GDM1 (cell line): ENCODE data around the gene SCART1.
"Not testable (repeated sequence)": the region's sequence is repeated elsewhere in the genome, so short reads cannot be mapped to it uniquely, and the experiment has no call there.

ENCODE experiments used
- DNase-seq: peaks from one replicate; lab custom pipeline; 2025; lab: John Stamatoyannopoulos, UW

Gene SCART1

GRCh38 chr10:133474027-133474426 is 20.3 kb downstream of the SCART1 start:
- DNase-seq, result no peak

DNA sequence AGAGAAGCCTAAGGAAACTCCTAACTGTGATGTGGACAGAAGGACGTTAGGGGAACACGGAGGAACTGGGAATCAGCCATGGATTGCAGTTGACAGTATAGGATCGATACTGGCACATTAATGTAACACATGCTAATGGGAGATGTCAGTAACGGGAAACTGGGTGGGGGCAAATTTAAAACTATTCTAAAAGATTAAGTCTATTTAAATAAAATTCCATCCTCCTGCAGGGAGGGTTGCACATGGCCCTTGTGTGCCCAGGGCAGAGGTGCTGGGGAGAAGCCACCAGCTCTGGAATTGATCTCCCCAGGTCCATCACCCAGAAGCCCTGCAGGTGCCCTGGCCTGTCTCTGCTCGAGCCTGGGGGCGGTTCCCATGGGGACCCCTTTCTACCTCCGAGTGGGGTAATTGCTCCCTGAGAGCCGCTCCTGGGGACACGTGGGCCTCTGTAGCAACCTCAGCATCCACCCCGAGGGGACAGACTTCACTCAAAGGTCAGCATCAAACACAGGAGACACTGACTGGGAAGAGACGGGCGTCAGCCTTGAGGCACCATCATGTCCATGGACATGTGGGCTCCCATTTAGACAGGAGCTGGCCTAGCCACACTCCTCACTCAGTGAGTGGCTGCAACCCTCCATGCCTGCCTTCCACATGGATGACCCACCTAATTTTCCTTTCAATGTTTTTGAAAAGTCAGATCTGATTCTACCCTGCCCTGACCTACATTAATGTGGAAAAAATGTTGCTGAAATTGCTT is 21.1 kb downstream of the SCART1 start:
- DNase-seq, result no peak

GRCh38 chr10:133475425-133475734 is 21.6 kb downstream of the SCART1 start:
- no peak for DNase-seq

- DNase-seq, result no peak
These were observed 22.3 kb downstream of the SCART1 start for GRCh38 chr10:133475821-133476640.

DNA sequence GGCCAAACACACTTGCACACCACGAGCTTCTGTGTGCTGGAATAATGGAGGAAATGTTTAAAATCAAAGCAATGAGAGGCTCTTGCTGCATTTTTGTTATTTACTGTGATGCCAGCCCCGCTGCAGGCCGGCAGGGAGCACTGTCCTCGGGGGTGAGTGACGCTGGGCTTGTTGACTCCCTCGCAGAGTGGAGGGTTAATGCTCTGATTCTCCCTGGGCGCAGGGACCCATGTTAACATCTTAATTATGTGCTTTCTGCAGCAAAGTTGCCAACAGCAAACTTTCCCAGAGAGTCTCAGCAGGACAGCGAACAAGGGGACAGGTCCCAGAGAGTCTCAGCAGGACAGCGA is 22.9 kb downstream of the SCART1 start:
- DNase-seq, result no peak

GRCh38 chr10:133481086-133481643 is 27.4 kb downstream of the SCART1 start:
- no peak for DNase-seq

DNA sequence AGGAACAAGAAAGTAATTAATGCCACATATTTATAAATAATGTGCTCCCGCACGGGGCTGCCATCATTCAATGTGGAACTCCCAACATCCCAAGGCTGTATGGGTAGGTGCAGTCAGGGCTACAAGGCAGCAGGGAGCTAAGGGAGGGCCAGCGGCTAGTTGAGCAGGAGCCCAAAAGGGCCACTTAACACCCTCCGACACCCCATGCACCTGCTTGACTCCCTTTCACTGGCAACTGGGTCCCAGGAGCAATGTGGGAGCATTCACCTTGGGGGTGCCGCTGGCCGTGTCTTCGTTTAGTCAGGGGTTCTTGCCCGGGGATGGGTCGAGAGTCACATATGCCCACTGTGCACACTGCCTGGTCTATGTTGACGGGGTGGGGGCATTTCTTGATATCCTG is 27.9 kb downstream of the SCART1 start:
- DNase-seq, result no peak

DNA sequence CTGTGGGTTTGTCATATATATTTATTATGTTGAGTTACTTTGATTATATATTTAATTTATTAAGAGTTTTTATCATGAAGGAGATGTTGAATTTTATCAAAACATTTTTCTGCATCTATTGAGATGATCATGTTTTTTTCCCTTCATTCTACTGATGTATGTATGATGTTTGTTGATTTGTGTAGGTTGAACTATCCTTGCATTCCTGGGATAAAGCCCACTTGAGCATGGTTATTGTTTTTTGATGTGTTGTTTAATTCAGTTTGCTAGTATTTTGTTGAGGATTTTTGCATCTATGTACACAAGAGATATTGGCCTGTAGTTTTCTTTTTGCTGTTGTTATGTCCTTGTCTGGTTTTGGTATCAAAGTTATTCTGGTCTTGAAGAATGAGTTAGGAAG is 31.1 kb downstream of the SCART1 start:
- DNase-seq, result no peak

DNA sequence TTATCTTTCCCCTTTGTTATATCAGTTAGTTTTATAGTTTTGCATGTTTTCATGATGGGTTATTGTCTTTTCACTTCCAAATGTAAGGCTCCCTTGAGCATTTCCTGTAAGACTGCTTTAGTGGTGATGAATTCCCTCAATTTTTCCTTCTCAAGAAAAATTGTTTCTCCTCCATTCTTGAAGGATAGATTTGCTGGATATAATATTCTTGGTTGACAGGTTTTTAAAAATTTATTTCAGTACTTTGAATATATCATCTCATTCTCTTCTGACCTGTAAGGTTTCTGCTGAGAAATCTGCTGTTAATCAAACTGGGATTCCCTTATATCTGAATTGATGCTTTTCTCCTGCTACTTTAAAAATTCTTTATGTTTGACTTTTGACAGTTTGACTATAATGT is 33.3 kb downstream of the SCART1 start:
- no peak for DNase-seq

GRCh38 chr10:133488354-133488753 is 34.6 kb downstream of the SCART1 start:
- no peak for DNase-seq

GRCh38 chr10:133489816-133490588 is 36.3 kb downstream of the SCART1 start:
- no peak for DNase-seq

DNA sequence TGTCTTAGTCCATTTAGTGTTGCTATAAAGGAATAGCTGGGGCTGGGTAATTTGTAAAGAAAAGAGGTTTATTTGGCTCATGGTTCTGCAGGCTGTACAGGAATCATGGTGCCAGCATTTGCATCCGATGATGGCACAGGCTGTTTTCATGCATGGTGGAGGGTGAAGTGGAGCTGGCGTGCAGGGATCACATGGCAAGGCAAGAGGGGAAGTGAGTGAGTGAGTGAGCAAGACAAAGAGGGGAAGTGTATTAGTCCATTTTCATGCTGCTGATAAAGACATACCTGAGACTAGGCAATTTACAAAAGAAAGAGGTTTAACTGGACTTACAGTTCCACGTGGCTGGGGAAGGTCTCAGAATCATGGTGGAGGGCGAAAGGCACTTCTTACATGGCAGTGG is 39.8 kb downstream of the SCART1 start:
- DNase-seq, result not testable (repeated sequence)

GRCh38 chr10:133497363-133497762 is 43.6 kb downstream of the SCART1 start:
- DNase-seq, result not testable (repeated sequence)

DNA sequence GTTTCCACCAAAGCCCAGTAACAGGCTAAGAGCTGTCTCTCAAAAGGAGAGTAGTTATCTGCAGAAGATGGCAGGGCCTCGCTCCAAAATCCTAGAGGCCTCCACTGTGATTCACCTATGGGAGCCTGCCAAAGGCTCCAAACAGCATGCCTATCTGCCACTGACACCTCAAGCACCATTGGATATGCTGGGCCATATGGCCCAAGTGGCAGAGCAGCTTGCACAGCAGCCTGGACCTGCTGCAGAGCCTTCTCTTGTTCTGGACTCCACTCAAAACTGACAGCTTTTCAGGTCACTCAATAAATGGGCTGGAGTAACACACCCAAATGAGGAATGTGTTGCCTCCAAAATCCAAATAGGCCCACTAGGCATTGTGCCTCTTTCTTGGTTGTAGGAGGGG is 45.4 kb downstream of the SCART1 start:
- not testable (repeated sequence) for DNase-seq

GRCh38 chr10:133500897-133501296 is 47.2 kb downstream of the SCART1 start:
- not testable (repeated sequence) for DNase-seq

DNA sequence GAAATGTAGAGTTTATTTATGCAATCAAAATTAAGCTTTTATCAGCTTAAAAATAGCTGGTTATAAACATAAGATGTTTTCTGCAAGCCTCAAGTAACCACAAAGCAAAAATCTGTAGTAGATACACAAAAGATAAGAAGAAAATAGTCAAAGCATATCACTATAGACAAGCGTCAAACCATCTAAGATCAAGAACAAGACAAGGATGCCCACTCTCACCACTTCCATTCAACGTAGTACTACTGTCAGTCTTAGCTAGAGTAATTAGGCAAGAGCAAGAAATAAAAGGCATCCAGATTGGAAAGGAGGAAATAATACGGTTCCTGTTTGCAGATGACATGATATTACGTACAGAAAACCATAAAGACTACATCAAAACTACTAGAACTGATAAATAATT is 56.0 kb downstream of the SCART1 start:
- DNase-seq, result no peak

GRCh38 chr10:133511408-133511807 is 57.7 kb downstream of the SCART1 start:
- no peak for DNase-seq

DNA sequence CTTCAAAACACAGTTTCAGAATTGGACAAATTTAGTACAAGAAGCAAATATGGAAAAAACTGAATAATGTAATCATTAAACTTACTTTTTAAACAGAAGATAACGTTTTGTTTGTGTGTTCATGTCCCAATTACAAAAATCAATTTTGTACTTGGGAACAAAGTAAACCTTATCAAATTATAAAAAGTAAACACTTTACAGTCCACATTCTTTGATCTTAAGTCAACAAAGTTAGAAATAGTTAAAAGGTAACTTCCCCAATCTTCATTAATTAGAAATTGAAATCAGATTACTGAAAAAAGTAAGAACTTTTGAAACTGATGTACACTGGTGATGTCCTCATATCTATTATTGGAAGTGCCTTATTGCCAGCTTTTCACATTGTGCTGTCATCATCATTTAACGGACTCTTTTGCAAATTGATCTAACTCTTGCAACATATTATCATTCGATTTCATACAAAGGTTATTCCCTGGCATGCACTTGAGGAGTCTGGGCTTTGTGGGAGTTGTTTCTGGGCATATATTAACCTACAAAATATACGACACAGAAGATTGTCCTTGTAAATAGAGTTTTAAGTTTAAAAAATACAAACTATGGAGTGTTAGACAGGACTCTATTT is 58.3 kb downstream of the SCART1 start:
- no peak for DNase-seq

- no peak for DNase-seq
These were observed 61.7 kb downstream of the SCART1 start for GRCh38 chr10:133515471-133515870.

DNA sequence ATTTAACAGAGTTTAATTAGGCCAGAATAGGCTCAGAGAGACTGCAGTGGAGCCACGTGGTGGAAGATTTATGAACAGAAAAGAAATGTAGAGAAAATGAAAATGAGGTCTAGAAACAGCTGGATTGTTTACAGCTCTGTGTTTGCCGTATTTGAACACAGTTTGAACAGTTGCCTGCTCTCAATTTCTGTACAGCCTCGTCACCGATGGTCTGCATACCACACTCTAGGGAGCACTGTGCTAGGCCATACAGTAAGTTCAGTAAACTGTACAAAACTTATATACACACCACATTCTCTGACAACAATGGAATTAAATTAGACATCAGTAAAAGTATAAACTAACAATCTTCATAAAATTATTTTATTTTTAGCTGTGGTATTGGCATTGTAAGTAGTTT is 62.3 kb downstream of the SCART1 start:
- DNase-seq, result no peak

DNA sequence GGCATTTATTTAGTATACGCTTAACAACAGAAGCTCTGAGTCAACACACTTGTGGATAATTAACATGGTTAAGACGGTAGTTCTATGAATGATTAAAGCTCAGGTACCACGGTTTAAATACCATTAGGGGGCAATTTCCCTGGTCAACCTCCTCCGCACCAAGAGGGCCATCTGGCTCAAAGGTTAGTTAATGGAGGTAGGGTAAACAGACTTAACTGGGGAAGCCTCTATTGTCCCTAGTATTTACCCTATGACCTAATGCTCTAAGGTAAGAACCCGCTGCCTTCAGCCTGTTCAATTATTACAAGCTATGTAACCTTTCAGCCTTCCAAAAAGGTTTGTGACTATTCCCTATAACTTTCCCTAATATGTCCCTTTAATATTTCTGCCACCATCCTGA is 64.8 kb downstream of the SCART1 start:
- DNase-seq, result not testable (repeated sequence)
